Neural cell (in vitro differentiated cells): ENCODE data around the gene POLR2H. TPM values are rescaled to one million over a fixed set of nuclear protein-coding genes. Genes with fewer than 3 reads are reported as not detected.

Experiments
- H2AFZ ChIP-seq: fragments of 200-600, 300-800 bp; sonication (generic), shearing (Covaris generic); 2 replicates; pipeline ENCODE4 v1.6.0; 2014; ENCODE audit warnings: low read depth, mild to moderate bottlenecking, antibody characterized with exemption, low read length, moderate library complexity
- H3F3A ChIP-seq: fragments of 200-600 bp; shearing (Covaris generic); 2 replicates; pipeline ENCODE4 v1.6.1; 2016; ENCODE audit warnings: mild to moderate bottlenecking, moderate library complexity, mixed read lengths, antibody characterized with exemption, low read length; ENCODE audit not compliant: insufficient read depth, poor library complexity, severe bottlenecking
- H3K27ac ChIP-seq: fragments of 200-600, 300-800 bp; sonication (generic), shearing (Covaris generic); 2 replicates; pipeline ENCODE4 v1.5.1; 2014; ENCODE audit warnings: mild to moderate bottlenecking, low read length, moderate library complexity
- H3K27me3 ChIP-seq: fragments of 300-800, 200-600 bp; sonication (generic), shearing (Covaris generic); 2 replicates; pipeline ENCODE4 v1.6.0; 2014; ENCODE audit warnings: mild to moderate bottlenecking, low read depth, low read length, moderate library complexity; ENCODE audit not compliant: insufficient read depth
- H3K36me3 ChIP-seq: fragments of 300-800, 200-600 bp; sonication (generic), shearing (Covaris generic); 2 replicates; pipeline ENCODE4 v1.5.1; 2014; ENCODE audit warnings: mild to moderate bottlenecking, antibody characterized with exemption, low read length, moderate library complexity; ENCODE audit not compliant: insufficient read depth
- H3K4me2 ChIP-seq: fragments of 300-800, 200-600 bp; sonication (generic), shearing (Covaris generic); 2 replicates; pipeline ENCODE4 v1.6.0; 2014; ENCODE audit warnings: mild to moderate bottlenecking, low read length
- H3K4me3 ChIP-seq: fragments of 300-800, 200-600 bp; sonication (generic), shearing (Covaris generic); 2 replicates; pipeline ENCODE4 v1.5.1; 2014; ENCODE audit warnings: mild to moderate bottlenecking, low read length, moderate library complexity
- H3K79me2 ChIP-seq: fragments of 200-600 bp; shearing (Covaris generic); replicated peaks from 2 replicates; pipeline ENCODE4 v1.6.0; 2014; ENCODE audit warnings: mild to moderate bottlenecking, low read length, moderate library complexity; ENCODE audit not compliant: insufficient read depth
- H3K9ac ChIP-seq: fragments of 300-800, 200-600 bp; sonication (generic), shearing (Covaris generic); 2 replicates; pipeline ENCODE4 v1.6.1; 2016; ENCODE audit warnings: mild to moderate bottlenecking, low read length, mixed read lengths
- H3K9me2 ChIP-seq: fragments of 200-600 bp; shearing (Covaris generic); 2 replicates; pipeline ENCODE4 v1.6.1; 2016; ENCODE audit warnings: mild to moderate bottlenecking, low read length, mixed read lengths; ENCODE audit not compliant: insufficient read depth
- H3K9me3 ChIP-seq: fragments of 200-600, 300-800 bp; sonication (generic), shearing (Covaris generic); 2 replicates; pipeline ENCODE4 v1.6.1; 2016; ENCODE audit warnings: mild to moderate bottlenecking, mixed run types, low read length, moderate library complexity, mixed read lengths
- H4K20me1 ChIP-seq: fragments of 200-600 bp; shearing (Covaris generic); 2 replicates; pipeline ENCODE4 v1.6.1; 2016; ENCODE audit warnings: mild to moderate bottlenecking, mixed run types; ENCODE audit not compliant: insufficient read depth
- EP300 ChIP-seq: fragments of 450-650 bp; conservative IDR thresholded peaks from 2 replicates; pipeline ENCODE4 v1.6.1; 2014; ENCODE audit warnings: antibody characterized with exemption, mild to moderate bottlenecking, moderate library complexity; ENCODE audit not compliant: poor library complexity, severe bottlenecking
- EZH2 ChIP-seq: fragments of 200-600, 300-800 bp; shearing (Covaris generic), sonication (generic); IDR thresholded peaks from 2 replicates; pipeline ENCODE4 v1.6.1; 2014; ENCODE audit warnings: antibody characterized with exemption, low read length, borderline replicate concordance, mild to moderate bottlenecking; ENCODE audit not compliant: insufficient read depth, poor library complexity, severe bottlenecking
- MXI1 ChIP-seq: fragments of 450-650 bp; conservative IDR thresholded peaks from 2 replicates; pipeline ENCODE4 v1.6.1; 2014; ENCODE audit warnings: antibody characterized with exemption, mild to moderate bottlenecking; ENCODE audit not compliant: poor library complexity, severe bottlenecking
- POLR2AphosphoS5 ChIP-seq: IDR thresholded peaks from 2 replicates; pipeline ENCODE4 v1.6.1; 2012
- RAD21 ChIP-seq: fragments of 450-650 bp; conservative IDR thresholded peaks from 2 replicates; pipeline ENCODE4 v1.6.1; 2014; ENCODE audit warnings: antibody characterized with exemption, mild to moderate bottlenecking, moderate library complexity
- REST ChIP-seq: IDR thresholded peaks from 2 replicates; pipeline ENCODE4 v1.6.1; 2012; ENCODE audit warnings: borderline replicate concordance
- SMC3 ChIP-seq: fragments of 450-650 bp; conservative IDR thresholded peaks from 2 replicates; pipeline ENCODE4 v1.6.1; 2014; ENCODE audit warnings: antibody characterized with exemption, mild to moderate bottlenecking, moderate library complexity; ENCODE audit not compliant: poor library complexity
- TAF1 ChIP-seq: IDR thresholded peaks from 2 replicates; pipeline ENCODE4 v1.6.1; 2012; ENCODE audit warnings: low read depth
- polyA plus RNA-seq: library from polyadenylated mRNA; depleted of rRNA; stranded (reverse); fragments of >200 nt; gene quantifications from 2 replicates; pipeline ENCODE4 v1.2.3, GENCODE V29; 2014
- TF ChIP-seq, protein P1 (sequence below): fragments of 450-650 bp; IDR thresholded peaks from 2 replicates; pipeline ENCODE4 v1.5.1; 2014; ENCODE audit warnings: antibody characterized with exemption, mild to moderate bottlenecking, moderate library complexity; ENCODE audit not compliant: poor library complexity, severe bottlenecking

The POLR2H gene
- polyA plus RNA-seq, 1 donor from 2014 or later: 185 TPM

DNA sequence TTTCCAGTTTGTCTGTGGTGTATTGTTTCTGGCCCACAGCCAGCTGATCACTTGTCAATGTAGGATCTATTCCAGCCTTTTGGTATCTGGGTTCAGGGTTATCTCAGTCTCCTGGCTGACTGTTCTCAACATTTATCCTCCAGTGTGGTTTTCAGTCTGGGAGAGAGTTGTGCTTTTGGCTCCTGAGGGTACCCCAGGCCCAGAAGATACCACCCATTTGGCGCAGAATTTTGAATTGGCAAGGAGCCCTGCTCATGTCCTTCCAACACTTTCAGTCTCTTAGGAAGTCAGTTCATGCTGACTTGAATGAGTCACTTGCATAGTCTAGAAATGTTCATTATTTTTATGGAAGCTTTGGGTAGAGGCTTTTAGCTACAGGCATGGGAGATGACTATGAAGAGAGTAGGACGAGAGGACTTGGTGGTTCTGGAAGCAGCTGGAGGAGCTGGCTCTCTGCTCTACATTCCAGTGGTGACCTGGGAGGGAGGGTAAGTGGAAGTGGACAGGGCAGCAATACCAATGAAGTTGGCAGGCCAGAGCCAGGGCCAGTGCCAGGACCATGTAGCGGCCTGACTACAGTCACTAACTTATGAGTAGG, 7.2 kb downstream of the POLR2H start:
- H3K4me3 ChIP-seq: no peak overlapping the region
- no peak overlapping the region for H3K27ac ChIP-seq
- no peaks in the 10 kb centered on the region for H3K27me3 ChIP-seq
- no peaks in the 10 kb centered on the region for H3K9me2 ChIP-seq
- H3K4me2 ChIP-seq: no peak overlapping the region
- H4K20me1 ChIP-seq: no peaks in the 10 kb centered on the region
- no peaks in the 10 kb centered on the region for H3F3A ChIP-seq
- no peaks in the 10 kb centered on the region for H3K9me3 ChIP-seq
- no peak overlapping the region for H3K9ac ChIP-seq
- no peak overlapping the region for H2AFZ ChIP-seq
- H3K79me2 ChIP-seq: peaks cover 5% of the 10 kb centered on the region
- TF ChIP-seq EZH2 (no peak), MXI1 (no peak), RAD21 (no peak), TAF1 (no peak), REST (no peak), POLR2AphosphoS5 (no peak), EP300 (no peak), SMC3 (no peak)
- TF ChIP-seq, protein P1, sequence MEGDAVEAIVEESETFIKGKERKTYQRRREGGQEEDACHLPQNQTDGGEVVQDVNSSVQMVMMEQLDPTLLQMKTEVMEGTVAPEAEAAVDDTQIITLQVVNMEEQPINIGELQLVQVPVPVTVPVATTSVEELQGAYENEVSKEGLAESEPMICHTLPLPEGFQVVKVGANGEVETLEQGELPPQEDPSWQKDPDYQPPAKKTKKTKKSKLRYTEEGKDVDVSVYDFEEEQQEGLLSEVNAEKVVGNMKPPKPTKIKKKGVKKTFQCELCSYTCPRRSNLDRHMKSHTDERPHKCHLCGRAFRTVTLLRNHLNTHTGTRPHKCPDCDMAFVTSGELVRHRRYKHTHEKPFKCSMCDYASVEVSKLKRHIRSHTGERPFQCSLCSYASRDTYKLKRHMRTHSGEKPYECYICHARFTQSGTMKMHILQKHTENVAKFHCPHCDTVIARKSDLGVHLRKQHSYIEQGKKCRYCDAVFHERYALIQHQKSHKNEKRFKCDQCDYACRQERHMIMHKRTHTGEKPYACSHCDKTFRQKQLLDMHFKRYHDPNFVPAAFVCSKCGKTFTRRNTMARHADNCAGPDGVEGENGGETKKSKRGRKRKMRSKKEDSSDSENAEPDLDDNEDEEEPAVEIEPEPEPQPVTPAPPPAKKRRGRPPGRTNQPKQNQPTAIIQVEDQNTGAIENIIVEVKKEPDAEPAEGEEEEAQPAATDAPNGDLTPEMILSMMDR: no peak
- H3K36me3 ChIP-seq: peaks cover 5% of the 10 kb centered on the region

DNA sequence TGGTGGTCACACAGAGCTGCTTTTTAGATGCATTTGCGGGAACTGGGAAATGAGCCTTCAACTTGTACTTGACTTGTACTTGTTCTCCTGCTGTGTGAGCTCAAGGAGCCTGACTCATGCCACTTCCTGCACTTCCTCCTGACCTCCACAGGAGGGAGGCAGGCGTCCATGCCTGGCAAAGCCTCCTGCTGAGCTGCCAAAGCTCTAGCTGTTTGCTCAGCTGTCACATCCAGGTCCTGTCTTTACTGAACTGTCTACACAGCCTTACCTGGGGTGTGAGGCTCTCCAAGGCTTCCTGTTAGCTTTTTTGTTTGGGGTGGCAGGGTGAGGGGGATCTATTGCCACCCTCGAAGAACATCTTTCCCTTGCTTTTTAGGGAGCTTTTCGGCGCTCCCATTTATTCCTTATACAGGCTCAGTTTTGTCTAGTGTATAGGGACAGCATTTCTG, 10.1 kb downstream of the POLR2H start:
- Histone ChIP-seq H3K36me3 (peaks cover 5% of the 10 kb centered on the region), H3K27ac (no peak overlapping the region), H3K9ac (no peak overlapping the region), H3K9me2 (no peaks in the 10 kb centered on the region), H3K4me2 (no peak overlapping the region), H2AFZ (no peak overlapping the region), H3F3A (no peaks in the 10 kb centered on the region), H4K20me1 (no peaks in the 10 kb centered on the region), H3K4me3 (no peak overlapping the region), H3K79me2 (no peaks in the 10 kb centered on the region), H3K27me3 (no peaks in the 10 kb centered on the region), H3K9me3 (no peaks in the 10 kb centered on the region)
- TF ChIP-seq EP300 (peak; percentile 73), MXI1 (no peak), SMC3 (peak; percentile 99), RAD21 (peak; percentile 100), POLR2AphosphoS5 (peak; percentile 32), REST (no peak), TAF1 (no peak), EZH2 (no peak)
- TF ChIP-seq, protein P1: peak; percentile 98
